ENCODE measurements around the gene THOC6.
A peak's percentile ranks its signal among the peaks of the same experiment; 100 is the strongest.
"Not testable (repeated sequence)": the region's sequence is repeated elsewhere in the genome, so short reads cannot be mapped to it uniquely, and the experiment has no call there.

THOC6 gene

DNA sequence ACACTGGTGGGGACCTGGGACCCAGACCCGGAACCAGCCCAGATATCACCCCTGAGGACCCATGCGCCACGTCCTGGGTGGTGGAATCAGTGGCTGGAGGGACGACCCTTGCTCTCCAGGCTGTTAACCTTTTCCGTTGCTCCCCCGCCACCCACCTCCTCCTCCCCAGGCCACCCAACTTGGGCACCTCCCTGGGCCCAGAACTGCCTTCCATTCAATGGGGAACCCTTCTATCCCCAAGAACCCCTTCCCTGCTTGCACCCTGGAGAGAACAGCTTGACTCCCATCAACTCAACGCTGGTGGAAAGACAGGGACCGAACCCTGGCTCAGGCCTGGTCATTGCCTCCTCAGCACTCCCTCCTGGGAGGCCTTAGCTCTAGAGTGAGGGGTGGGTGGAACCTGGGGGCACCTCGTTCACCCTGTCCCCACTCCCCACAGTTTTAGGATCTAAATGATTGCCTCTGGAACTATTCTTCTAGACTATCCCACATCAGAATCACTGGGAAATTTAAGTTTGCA lies 35.9 kb downstream of the THOC6 start:
- DNase-seq (ENCODE audit: low read depth): no peak
- peaks cover 8% of the 10 kb centered on the region for H3K4me1 ChIP-seq (ENCODE audit: control insufficient read depth, insufficient read depth, low read length)
- H3K9ac ChIP-seq (ENCODE audit: low read length): peak overlapping the region; percentile 93

DNA sequence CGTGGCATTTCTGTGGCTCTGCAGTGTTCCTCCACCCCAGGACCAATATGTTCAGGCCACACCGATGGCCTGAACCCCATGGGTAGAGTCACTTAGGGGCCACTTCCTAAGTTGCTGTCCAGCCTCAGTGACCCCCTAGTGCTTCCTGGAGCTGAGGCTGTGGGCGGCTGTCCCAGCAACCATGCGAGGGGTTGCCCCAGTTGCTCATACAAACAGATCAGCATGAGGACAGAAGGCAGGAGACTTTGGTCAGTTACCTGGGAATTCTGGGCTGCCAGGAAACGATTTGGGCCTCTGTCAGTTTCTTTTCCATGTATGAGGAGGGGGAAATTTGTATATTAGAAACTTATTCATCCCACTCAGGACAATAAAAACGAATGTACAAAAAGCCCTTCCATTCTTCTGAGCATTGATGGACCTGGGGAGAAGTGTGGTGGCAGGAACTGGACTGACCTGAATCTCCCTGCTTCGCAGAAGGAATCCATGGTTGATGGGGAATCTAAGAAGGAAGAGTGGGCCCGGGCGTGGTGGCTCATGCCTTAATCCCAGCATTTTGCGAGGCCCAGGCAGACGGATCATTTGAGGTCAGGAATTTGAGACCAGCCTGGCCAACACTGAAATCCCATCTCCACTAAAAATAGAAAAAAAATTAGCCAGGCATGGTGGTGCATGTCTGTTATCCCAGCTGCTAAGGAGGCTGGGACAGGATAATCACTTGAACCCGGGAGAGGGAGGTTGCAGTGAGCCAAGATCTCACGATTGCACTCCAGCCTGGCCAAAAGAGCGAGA lies 36.7 kb downstream of the THOC6 start:
- no peak overlapping the region for H3K4me3 ChIP-seq (ENCODE audit: low read length)
- H3K9ac ChIP-seq (ENCODE audit: low read length): no peak overlapping the region
- H3K36me3 ChIP-seq (ENCODE audit: control insufficient read depth, insufficient read depth, low read length, severe bottlenecking): no peaks in the 10 kb centered on the region
- H3K9me3 ChIP-seq (ENCODE audit: control insufficient read depth, low read length): no peaks in the 10 kb centered on the region
- H3K27me3 ChIP-seq (replicated peaks; ENCODE audit: control insufficient read depth, insufficient read depth, low read length): peaks cover 2% of the 10 kb centered on the region
- peaks cover 15% of the 10 kb centered on the region for H3K4me1 ChIP-seq (ENCODE audit: control insufficient read depth, insufficient read depth, low read length)
- DNase-seq (ENCODE audit: low read depth): no peak

More for the DNA sequence above, 35.9 kb downstream of the THOC6 start:
- Histone ChIP-seq H3K27me3 (replicated peaks; ENCODE audit: control insufficient read depth, insufficient read depth, low read length) (no peaks in the 10 kb centered on the region), H3K4me3 (ENCODE audit: low read length) (peak overlapping the region; percentile 86), H3K36me3 (ENCODE audit: control insufficient read depth, insufficient read depth, low read length, severe bottlenecking) (no peaks in the 10 kb centered on the region), H3K9me3 (ENCODE audit: control insufficient read depth, low read length) (no peaks in the 10 kb centered on the region)

DNA sequence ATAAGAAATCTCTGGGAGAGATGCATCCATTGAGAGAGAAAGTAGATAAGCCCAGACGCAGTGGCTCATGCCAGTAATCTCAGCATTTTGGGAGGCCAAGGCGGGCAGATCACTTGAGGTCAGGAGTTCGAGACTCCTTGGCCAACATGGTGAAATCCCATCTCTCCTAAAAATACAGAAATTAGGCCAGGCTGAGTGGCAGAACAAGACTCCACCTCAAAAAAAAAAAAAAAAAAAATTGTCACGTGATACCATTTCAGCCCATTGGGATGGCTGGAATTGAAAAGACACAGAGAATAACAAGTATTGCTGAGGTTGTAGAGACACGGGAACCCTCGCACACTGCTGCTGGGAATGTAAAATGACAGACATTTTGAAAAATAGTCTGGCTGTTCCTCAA lies 38.7 kb downstream of the THOC6 start:
- Histone ChIP-seq H3K9ac (ENCODE audit: low read length) (no peak overlapping the region), H3K27me3 (replicated peaks; ENCODE audit: control insufficient read depth, insufficient read depth, low read length) (peaks cover 7% of the 10 kb centered on the region), H3K36me3 (ENCODE audit: control insufficient read depth, insufficient read depth, low read length, severe bottlenecking) (no peaks in the 10 kb centered on the region), H3K4me1 (ENCODE audit: control insufficient read depth, insufficient read depth, low read length) (peaks cover 16% of the 10 kb centered on the region), H3K4me3 (ENCODE audit: low read length) (no peak overlapping the region), H3K9me3 (ENCODE audit: control insufficient read depth, low read length) (no peaks in the 10 kb centered on the region)
- DNase-seq (ENCODE audit: low read depth): no peak

DNA sequence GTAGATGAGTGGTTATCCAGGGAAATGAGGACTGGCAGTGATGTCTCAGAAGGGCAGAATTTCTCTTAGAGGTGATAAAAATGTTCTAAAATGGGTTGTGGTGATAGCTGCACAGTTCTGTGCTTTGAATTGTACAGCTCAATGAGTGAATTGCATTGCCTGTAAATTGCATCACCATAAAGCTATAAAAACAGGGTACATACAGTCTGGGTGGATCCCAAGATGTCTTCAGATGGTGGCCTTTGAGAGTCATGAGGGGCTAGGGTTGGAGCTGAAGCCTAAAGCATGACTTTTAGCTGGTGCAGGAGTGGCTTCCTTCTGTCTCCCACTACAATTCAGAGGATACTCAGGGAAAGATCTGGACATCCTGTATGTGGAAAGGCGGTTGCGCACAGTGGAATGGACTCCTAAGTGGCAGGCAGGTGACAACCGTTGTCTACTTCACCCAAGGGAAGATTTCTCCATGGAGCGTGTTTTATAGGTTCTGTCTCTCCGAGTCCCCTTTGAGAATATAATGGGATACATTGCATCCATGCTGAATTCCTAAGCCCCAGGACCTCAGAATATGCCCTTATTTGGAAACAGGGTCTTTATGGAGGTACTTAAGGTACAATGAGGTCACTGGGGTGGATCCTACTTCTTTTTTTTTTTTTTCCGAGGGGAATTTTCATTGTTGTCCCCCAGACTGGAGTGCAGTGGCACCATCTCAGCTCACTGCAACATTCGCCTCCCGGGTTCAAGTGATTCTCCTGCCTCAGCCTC lies 40.0 kb downstream of the THOC6 start:
- peaks cover 16% of the 10 kb centered on the region for H3K4me1 ChIP-seq (ENCODE audit: control insufficient read depth, insufficient read depth, low read length)
- H3K4me3 ChIP-seq (ENCODE audit: low read length): no peak overlapping the region
- peaks cover 7% of the 10 kb centered on the region for H3K27me3 ChIP-seq (replicated peaks; ENCODE audit: control insufficient read depth, insufficient read depth, low read length)
- no peaks in the 10 kb centered on the region for H3K9me3 ChIP-seq (ENCODE audit: control insufficient read depth, low read length)
- H3K36me3 ChIP-seq (ENCODE audit: control insufficient read depth, insufficient read depth, low read length, severe bottlenecking): no peaks in the 10 kb centered on the region
- H3K9ac ChIP-seq (ENCODE audit: low read length): no peak overlapping the region
- DNase-seq (ENCODE audit: low read depth): no peak

DNA sequence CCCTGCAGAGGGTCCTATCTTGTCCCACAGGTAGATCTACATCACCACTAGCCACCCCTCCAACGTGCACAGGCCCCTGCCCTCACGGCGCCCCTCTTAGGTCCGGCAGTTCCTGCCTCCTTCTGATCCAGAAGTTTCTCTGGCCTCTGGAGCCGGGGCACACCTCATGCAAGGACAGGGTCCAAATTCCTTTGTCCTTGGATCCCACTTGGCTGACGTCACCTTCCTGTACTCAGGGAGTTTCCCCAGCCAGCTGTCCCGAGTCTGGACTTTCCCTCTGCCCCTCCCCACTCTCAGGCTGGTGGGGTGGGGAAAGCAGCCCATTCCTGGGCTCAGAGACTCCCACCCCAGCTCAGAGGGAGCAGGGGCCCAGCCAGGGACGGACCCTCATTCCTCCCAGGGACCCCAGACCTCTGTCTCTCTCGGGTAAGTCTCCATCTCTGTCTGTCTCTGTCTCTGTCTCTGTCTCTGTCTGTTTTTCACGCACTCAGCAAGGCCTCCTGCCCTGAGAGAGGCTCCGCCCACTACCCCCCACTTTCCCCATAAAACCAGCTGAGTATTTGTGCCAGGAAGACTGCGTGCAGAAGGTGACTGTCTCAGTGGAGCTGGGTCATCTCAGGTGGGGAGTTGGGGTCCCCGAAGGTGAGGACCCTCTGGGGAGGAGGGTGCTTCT lies 41.4 kb downstream of the THOC6 start, which contains the start of gene IL32:
IL32 (plus strand) TSS at position 572 of the 673 bp plus-strand sequence. CDS start 172 bp downstream, outside the sequence.
- Histone ChIP-seq H3K4me3 (ENCODE audit: low read length) (peak within 1 kb of the TSS; percentile 54), H3K9me3 (ENCODE audit: control insufficient read depth, low read length) (no peaks in the 10 kb centered on the region), H3K36me3 (ENCODE audit: control insufficient read depth, insufficient read depth, low read length, severe bottlenecking) (no peaks in the 10 kb centered on the region), H3K4me1 (ENCODE audit: control insufficient read depth, insufficient read depth, low read length) (peaks cover 8% of the 10 kb centered on the region), H3K9ac (ENCODE audit: low read length) (peak within 1 kb of the TSS; percentile 15), H3K27me3 (replicated peaks; ENCODE audit: control insufficient read depth, insufficient read depth, low read length) (peaks cover 7% of the 10 kb centered on the region)
- peak; percentile 82 for DNase-seq (ENCODE audit: low read depth)

DNA sequence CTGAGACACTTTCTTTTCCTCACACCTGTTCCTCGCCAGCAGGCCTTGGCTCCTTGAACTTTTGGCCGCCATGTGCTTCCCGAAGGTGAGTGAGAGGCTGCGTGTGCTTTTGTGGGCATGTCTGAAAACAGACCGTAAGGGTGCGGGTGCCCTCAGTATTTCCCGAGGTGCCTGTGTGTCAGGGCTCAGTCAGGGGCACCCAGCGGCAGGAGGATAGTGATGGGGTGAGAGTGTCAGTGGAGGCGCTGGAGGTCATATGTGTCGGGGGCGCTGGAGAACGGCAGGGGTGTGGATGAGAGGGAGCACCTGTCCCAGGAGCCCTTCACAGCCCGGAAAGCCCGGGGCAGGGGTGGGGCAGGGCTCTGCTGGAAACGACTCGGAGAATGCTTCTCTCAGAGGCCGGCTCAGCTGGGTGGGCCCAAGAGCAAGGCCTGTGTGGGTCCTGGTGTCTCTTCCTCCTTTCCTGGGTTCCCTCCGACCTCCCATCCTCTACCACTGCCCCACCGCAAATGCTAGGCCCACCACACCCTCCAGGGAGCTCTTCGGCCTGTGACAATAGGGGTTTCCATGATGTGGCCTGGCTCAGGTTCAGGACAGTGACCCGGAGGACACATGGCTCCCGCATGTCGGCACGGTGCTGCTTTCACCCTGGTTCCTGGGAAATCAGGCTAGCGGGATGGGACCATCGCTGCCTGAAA lies 42.1 kb downstream of the THOC6 start:
- Histone ChIP-seq H3K9ac (ENCODE audit: low read length) (peak overlapping the region; percentile 15), H3K4me1 (ENCODE audit: control insufficient read depth, insufficient read depth, low read length) (peaks cover 8% of the 10 kb centered on the region)

DNA sequence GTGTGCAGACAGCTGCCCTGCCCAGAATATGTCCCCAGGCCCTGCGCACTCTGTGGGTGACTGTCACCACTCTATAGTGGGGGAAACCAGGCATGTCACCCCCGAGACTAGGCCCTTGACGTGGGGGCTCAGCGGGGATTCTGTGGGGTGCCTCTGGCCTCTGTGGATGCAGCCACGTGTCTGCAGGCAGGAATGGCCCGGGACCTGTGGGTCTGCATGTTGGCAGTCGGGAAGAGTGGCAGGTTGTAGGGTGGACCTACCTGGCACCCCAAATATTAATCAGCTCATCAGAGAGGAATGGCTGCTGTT lies 42.6 kb downstream of the THOC6 start:
- Histone ChIP-seq H3K4me1 (ENCODE audit: control insufficient read depth, insufficient read depth, low read length) (peaks cover 8% of the 10 kb centered on the region), H3K27me3 (replicated peaks; ENCODE audit: control insufficient read depth, insufficient read depth, low read length) (peaks cover 11% of the 10 kb centered on the region), H3K9me3 (ENCODE audit: control insufficient read depth, low read length) (no peaks in the 10 kb centered on the region), H3K36me3 (ENCODE audit: control insufficient read depth, insufficient read depth, low read length, severe bottlenecking) (no peaks in the 10 kb centered on the region), H3K9ac (ENCODE audit: low read length) (no peak overlapping the region), H3K4me3 (ENCODE audit: low read length) (no peak overlapping the region)
- DNase-seq (ENCODE audit: low read depth): no peak

More for the DNA sequence above, 42.1 kb downstream of the THOC6 start:
- H3K9me3 ChIP-seq (ENCODE audit: control insufficient read depth, low read length): no peaks in the 10 kb centered on the region
- H3K4me3 ChIP-seq (ENCODE audit: low read length): peak overlapping the region; percentile 54
- peaks cover 7% of the 10 kb centered on the region for H3K27me3 ChIP-seq (replicated peaks; ENCODE audit: control insufficient read depth, insufficient read depth, low read length)
- DNase-seq (ENCODE audit: low read depth): no peak
- no peaks in the 10 kb centered on the region for H3K36me3 ChIP-seq (ENCODE audit: control insufficient read depth, insufficient read depth, low read length, severe bottlenecking)

DNA sequence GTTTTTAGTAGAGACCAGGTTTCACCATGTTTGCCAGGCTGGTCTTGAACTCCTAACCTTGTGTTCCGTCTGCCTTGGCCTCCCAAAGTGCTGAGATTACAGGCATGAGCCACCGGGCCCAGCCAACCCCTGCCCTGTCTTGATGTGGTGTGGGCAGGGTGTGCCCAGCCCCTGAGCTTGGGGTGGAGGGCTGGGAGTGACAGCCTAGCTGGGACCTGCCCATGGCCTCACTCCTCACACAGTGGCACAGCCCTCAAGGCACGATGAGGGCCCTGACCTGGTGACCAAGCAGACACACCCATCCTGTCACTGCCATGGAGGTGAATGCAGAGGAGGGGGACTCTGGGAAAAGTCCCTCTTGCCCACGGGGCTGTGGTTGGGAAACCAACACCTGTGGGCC lies 44.7 kb downstream of the THOC6 start:
- Histone ChIP-seq H3K9me3 (ENCODE audit: control insufficient read depth, low read length) (no peaks in the 10 kb centered on the region), H3K36me3 (ENCODE audit: control insufficient read depth, insufficient read depth, low read length, severe bottlenecking) (no peaks in the 10 kb centered on the region), H3K4me1 (ENCODE audit: control insufficient read depth, insufficient read depth, low read length) (peaks cover 8% of the 10 kb centered on the region), H3K4me3 (ENCODE audit: low read length) (no peak overlapping the region), H3K9ac (ENCODE audit: low read length) (no peak overlapping the region), H3K27me3 (replicated peaks; ENCODE audit: control insufficient read depth, insufficient read depth, low read length) (peaks cover 16% of the 10 kb centered on the region)
- no peak for DNase-seq (ENCODE audit: low read depth)

DNA sequence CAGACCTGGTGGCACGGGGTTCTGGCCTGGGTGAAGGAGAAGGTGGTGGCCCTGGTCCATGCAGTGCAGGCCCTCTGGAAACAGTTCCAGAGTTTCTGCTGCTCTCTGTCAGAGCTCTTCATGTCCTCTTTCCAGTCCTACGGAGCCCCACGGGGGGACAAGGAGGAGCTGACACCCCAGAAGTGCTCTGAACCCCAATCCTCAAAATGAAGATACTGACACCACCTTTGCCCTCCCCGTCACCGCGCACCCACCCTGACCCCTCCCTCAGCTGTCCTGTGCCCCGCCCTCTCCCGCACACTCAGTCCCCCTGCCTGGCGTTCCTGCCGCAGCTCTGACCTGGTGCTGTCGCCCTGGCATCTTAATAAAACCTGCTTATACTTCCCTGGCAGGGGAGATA lies 45.3 kb downstream of the THOC6 start:
- H3K9ac ChIP-seq (ENCODE audit: low read length); H3K9me3 ChIP-seq (ENCODE audit: control insufficient read depth, low read length); H3K4me3 ChIP-seq (ENCODE audit: low read length); DNase-seq (ENCODE audit: low read depth); H3K4me1 ChIP-seq (ENCODE audit: control insufficient read depth, insufficient read depth, low read length); H3K36me3 ChIP-seq (ENCODE audit: control insufficient read depth, insufficient read depth, low read length, severe bottlenecking): not testable (repeated sequence)
- peaks cover 23% of the 10 kb centered on the region for H3K27me3 ChIP-seq (replicated peaks; ENCODE audit: control insufficient read depth, insufficient read depth, low read length)

DNA sequence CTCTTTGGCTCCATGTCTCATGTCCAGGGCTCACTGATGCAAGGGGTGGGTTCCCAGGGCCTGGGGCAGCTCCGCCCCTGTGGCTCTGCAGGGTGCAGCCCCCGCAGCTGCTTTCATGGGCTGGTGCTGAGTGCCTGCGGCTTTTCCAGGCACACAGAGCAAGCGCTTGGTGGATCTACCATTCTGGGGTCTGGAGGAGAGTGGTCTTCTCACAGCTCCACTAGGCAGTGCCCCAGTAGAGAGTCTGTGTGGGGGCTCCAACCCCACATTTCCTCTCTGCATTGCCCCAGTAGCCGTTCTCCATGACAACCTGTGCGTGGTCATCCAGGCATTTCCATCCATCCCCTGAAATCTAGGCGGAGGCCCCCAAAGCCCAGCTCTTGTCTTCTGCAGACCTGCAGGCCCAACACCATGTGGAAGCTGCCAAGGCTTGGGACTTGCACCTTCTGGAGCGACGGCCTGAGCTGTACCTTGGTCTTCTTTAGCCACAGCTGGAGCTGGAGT lies 46.8 kb downstream of the THOC6 start:
- Histone ChIP-seq H3K36me3 (ENCODE audit: control insufficient read depth, insufficient read depth, low read length, severe bottlenecking) (no peaks in the 10 kb centered on the region), H3K9me3 (ENCODE audit: control insufficient read depth, low read length) (no peaks in the 10 kb centered on the region), H3K4me3 (ENCODE audit: low read length) (no peak overlapping the region), H3K27me3 (replicated peaks; ENCODE audit: control insufficient read depth, insufficient read depth, low read length) (peaks cover 19% of the 10 kb centered on the region), H3K9ac (ENCODE audit: low read length) (no peak overlapping the region), H3K4me1 (ENCODE audit: control insufficient read depth, insufficient read depth, low read length) (no peaks in the 10 kb centered on the region)
- no peak for DNase-seq (ENCODE audit: low read depth)
